Astrocyte of the spinal cord (primary cell): ENCODE results near the gene CDKN2B-AS1.

Experiments used
- DNase-seq: peaks from one replicate; pipeline ENCODE4 v3.0.0; 2011; ENCODE audit warnings: low read depth, low spot score
- H3K4me3 ChIP-seq: 2 replicates; pipeline ENCODE4 v1.5.1; 2011; ENCODE audit warnings: low read depth, mild to moderate bottlenecking, low read length, moderate library complexity
- CTCF ChIP-seq: IDR thresholded peaks from 2 replicates; pipeline ENCODE4 v1.5.1; 2012; ENCODE audit warnings: low read depth, mild to moderate bottlenecking, low read length, inconsistent platforms
- in situ Hi-C: cut with HindIII; loops from 2 replicates; pipeline ENCODE4 v1.10.0; 2017; ENCODE audit warnings: low sequenced_read_pairs

Gene CDKN2B-AS1

GRCh38 chr9:21996858-21997257 is 2.3 kb downstream of the CDKN2B-AS1 start:
- H3K4me3 ChIP-seq, result peak overlapping the region; percentile 1
- in situ Hi-C loops, result no loop called here
- no peak for DNase-seq
- TF ChIP-seq CTCF, result no peak

- no peak for DNase-seq
- no peak overlapping the region for H3K4me3 ChIP-seq
- in situ Hi-C loops, result no loop called here
- no peak for TF ChIP-seq CTCF
Measured at GRCh38 chr9:21997480-21997879, 2.9 kb downstream of the CDKN2B-AS1 start.

GRCh38 chr9:21998026-21998425 is 3.4 kb downstream of the CDKN2B-AS1 start:
- in situ Hi-C loops, result no loop called here
- no peak for DNase-seq
- no peak for TF ChIP-seq CTCF
- no peak overlapping the region for H3K4me3 ChIP-seq

- TF ChIP-seq CTCF, result no peak
- in situ Hi-C loops, result loop anchor here (10.0 kb wide), 1 partner anchor 187 kb away; no protein-coding TSS in a partner anchor
- no peak overlapping the region for H3K4me3 ChIP-seq
- DNase-seq, result no peak
Measured at GRCh38 chr9:22002038-22002437, 7.4 kb downstream of the CDKN2B-AS1 start.

- DNase-seq, result peak; percentile 52
- in situ Hi-C loops, result loop anchor here (10.0 kb wide), 1 partner anchor 190 kb away; no protein-coding TSS in a partner anchor
- H3K4me3 ChIP-seq, result peak overlapping the region; percentile 93
- TF ChIP-seq CTCF, result peak; percentile 24
Measured at GRCh38 chr9:22005021-22005701, 10.6 kb downstream of the CDKN2B-AS1 start.

GRCh38 chr9:22005702-22006606 is 11.4 kb downstream of the CDKN2B-AS1 start:
- peak overlapping the region; percentile 93 for H3K4me3 ChIP-seq
- in situ Hi-C loops, result loop anchor here (10.0 kb wide), 1 partner anchor 191 kb away; no protein-coding TSS in a partner anchor
- DNase-seq, result peak; percentile 59
- no peak for TF ChIP-seq CTCF
